ENCODE results near the gene NPPC.
"Not testable (repeated sequence)": the region's sequence is repeated elsewhere in the genome, so short reads cannot be mapped to it uniquely, and the experiment has no call there.

The NPPC gene

DNA sequence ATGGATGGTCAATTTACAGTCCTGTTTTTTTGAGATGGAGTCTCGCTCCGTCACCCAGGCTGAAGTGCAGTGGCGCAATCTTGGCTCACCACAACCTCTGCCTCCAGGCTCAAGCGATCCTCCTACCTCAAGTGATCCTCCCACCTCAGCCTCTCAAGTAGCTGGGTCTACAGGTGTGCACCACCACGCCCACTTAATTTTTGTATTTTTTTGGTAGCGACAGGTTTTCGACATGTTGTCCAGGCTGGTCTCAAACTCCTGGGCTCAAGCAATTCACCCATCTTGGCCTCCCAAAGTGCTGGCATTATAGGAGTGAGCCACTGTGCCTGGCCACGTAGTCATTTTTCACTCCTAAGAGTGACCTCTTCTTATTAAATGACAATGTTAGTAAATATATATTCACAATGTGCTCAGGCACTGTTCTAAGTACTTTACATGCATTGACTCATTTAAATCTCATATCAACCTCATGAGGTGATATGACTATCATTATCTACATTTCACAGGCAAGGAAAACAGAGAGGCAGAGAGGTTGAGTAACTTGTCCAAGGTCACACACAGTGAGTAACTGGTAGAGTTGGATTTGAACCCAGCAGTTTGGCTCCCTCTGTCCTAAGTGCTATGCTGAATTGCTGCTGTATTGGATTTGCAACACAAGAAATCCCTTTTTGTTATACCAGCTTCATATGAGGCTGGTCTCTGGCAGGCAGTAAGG lies 29.7 kb upstream of the NPPC start:
- Histone ChIP-seq H3K27ac (ENCODE audit: low read depth, low read length) (no peak overlapping the region), H3K4me3 (ENCODE audit: low read depth in 1 of 2, low read length in 2 of 2) (no peak overlapping the region), H3K9me3 (ENCODE audit: control insufficient read depth in 1 of 2, low read length in 2 of 2) (no peaks in the 10 kb centered on the region), H3K4me1 (ENCODE audit: control insufficient read depth in 1 of 2, insufficient read depth in 2 of 2, low read length in 2 of 2) (peaks cover 3% of the 10 kb centered on the region in 2 donors), H3K27me3 (ENCODE audit: control insufficient read depth in 1 of 2, insufficient read depth in 2 of 2, low read length in 2 of 2) (no peaks in the 10 kb centered on the region), H3K9ac (ENCODE audit: low read depth in 1 of 2, low read length in 2 of 2) (no peak overlapping the region), H3K36me3 (ENCODE audit: control insufficient read depth in 1 of 2, insufficient read depth in 2 of 2, low read length in 2 of 2) (no peaks in the 10 kb centered on the region)

DNA sequence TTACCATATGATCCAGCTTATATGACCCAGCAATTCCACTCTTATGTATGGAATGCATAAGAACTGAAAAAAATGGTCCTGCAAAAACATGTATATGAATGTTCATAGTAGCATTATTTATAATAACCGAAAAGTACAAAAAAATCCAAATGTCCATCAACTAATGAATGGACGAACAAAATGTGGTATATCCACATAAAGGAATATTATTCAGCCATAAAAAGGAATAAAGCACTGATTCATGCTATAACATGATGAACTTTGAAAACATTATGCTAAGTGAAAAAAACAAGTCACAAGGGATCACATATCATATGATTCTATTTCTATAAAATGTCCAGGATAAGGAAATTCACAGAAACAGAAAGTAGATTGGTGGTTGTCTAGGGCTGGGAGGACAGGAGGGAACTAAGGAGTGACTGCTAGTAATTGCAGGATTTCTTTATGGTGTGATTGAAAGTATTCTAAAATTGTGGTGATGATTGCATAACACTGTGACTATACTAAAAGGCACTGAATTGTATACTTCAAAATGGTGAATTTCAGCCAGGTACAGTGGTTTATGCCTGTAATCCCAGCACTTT lies 25.3 kb upstream of the NPPC start:
- no peaks in the 10 kb centered on the region for H3K4me1 ChIP-seq (ENCODE audit: control insufficient read depth in 1 of 2, insufficient read depth in 2 of 2, low read length in 2 of 2)
- H3K36me3 ChIP-seq (ENCODE audit: control insufficient read depth in 1 of 2, insufficient read depth in 2 of 2, low read length in 2 of 2), result no peaks in the 10 kb centered on the region
- H3K9ac ChIP-seq (ENCODE audit: low read depth in 1 of 2, low read length in 2 of 2), result no peak overlapping the region
- H3K27ac ChIP-seq (ENCODE audit: low read depth, low read length), result no peak overlapping the region
- no peak overlapping the region for H3K4me3 ChIP-seq (ENCODE audit: low read depth in 1 of 2, low read length in 2 of 2)
- no peaks in the 10 kb centered on the region for H3K9me3 ChIP-seq (ENCODE audit: control insufficient read depth in 1 of 2, low read length in 2 of 2)
- no peaks in the 10 kb centered on the region for H3K27me3 ChIP-seq (ENCODE audit: control insufficient read depth in 1 of 2, insufficient read depth in 2 of 2, low read length in 2 of 2)

DNA sequence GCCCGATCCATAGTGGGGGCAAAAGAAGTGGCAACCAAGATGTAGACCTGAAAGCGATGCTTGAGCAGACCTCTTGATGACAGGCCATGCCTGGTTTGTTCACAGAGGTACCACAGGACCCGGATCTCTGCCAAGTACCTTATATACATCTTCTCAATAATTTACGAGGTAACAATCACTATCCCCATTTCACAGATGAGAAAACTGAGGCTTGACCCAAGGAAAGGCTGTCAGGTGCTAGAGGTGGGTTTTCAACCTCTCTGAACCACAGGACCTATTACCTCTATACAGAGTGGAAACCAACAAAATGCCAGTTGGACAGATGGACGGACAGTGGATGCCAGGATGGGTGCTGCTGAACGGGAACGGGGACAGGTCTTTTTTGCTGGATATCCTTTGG lies 21.5 kb upstream of the NPPC start:
- H3K9me3 ChIP-seq (ENCODE audit: control insufficient read depth in 1 of 2, low read length in 2 of 2), result no peaks in the 10 kb centered on the region
- no peaks in the 10 kb centered on the region for H3K36me3 ChIP-seq (ENCODE audit: control insufficient read depth in 1 of 2, insufficient read depth in 2 of 2, low read length in 2 of 2)
- no peak overlapping the region for H3K27ac ChIP-seq (ENCODE audit: low read depth, low read length)

DNA sequence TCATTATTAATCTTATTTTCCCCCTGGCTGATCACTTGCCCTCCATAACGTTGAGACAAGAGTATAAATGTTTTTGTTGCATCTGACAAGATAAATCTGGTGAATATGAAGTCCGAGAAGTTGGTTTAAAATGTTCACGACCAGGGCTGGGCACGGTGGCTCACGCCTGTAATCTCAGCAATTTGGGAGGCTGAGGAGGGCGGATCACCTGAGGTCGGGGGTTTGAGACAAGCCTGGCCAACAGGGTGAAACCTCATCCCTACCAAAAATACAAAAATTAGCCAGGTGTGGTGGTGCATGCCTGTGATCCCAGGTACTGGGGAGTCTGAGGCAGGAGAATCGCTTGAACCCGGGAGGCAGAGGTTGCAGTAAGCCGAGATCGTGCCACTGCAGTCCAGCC lies 20.9 kb upstream of the NPPC start:
- H3K4me3 ChIP-seq (ENCODE audit: low read depth in 1 of 2, low read length in 2 of 2); H3K9ac ChIP-seq (ENCODE audit: low read depth in 1 of 2, low read length in 2 of 2); H3K9me3 ChIP-seq (ENCODE audit: control insufficient read depth in 1 of 2, low read length in 2 of 2); H3K27me3 ChIP-seq (ENCODE audit: control insufficient read depth in 1 of 2, insufficient read depth in 2 of 2, low read length in 2 of 2); H3K27ac ChIP-seq (ENCODE audit: low read depth, low read length); H3K36me3 ChIP-seq (ENCODE audit: control insufficient read depth in 1 of 2, insufficient read depth in 2 of 2, low read length in 2 of 2); H3K4me1 ChIP-seq (ENCODE audit: control insufficient read depth in 1 of 2, insufficient read depth in 2 of 2, low read length in 2 of 2): not testable (repeated sequence)

More for the DNA sequence above, 21.5 kb upstream of the NPPC start:
- H3K27me3 ChIP-seq (ENCODE audit: control insufficient read depth in 1 of 2, insufficient read depth in 2 of 2, low read length in 2 of 2), result no peaks in the 10 kb centered on the region
- H3K4me3 ChIP-seq (ENCODE audit: low read depth in 1 of 2, low read length in 2 of 2), result no peak overlapping the region
- no peak overlapping the region for H3K9ac ChIP-seq (ENCODE audit: low read depth in 1 of 2, low read length in 2 of 2)
- no peaks in the 10 kb centered on the region for H3K4me1 ChIP-seq (ENCODE audit: control insufficient read depth in 1 of 2, insufficient read depth in 2 of 2, low read length in 2 of 2)

DNA sequence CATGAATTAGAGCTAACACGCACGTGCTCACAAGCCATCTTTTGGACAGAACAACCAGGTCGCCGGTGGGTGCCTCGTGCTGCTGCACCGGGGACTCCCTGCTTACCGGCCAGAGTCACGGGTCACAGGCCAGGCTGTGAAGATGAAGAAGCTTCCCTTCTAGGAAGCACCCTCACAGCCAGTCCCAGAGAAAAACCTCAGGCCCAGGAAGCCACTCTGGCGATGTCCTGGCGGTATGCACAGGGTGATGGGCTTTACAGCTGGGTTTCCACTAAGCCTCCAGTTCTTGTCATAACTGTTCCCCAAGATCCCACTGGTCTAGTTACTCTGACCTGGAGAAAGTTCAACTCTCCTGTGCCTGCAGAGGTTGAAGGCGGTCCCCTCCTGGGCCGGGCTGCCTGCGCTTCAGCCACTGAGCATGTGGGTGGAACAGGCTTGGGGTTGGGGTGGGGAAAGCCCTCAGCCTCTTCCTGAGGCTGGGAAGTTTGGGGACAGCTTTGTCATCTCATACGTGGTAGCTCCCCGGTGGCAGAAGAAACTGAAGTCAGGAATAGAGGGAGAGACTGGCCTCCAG lies 20.1 kb upstream of the NPPC start:
- H3K9me3 ChIP-seq (ENCODE audit: control insufficient read depth in 1 of 2, low read length in 2 of 2), result no peaks in the 10 kb centered on the region
- H3K27ac ChIP-seq (ENCODE audit: low read depth, low read length), result no peak overlapping the region
- no peak overlapping the region for H3K9ac ChIP-seq (ENCODE audit: low read depth in 1 of 2, low read length in 2 of 2)
- H3K27me3 ChIP-seq (ENCODE audit: control insufficient read depth in 1 of 2, insufficient read depth in 2 of 2, low read length in 2 of 2), result no peaks in the 10 kb centered on the region
- no peaks in the 10 kb centered on the region for H3K4me1 ChIP-seq (ENCODE audit: control insufficient read depth in 1 of 2, insufficient read depth in 2 of 2, low read length in 2 of 2)
- H3K4me3 ChIP-seq (ENCODE audit: low read depth in 1 of 2, low read length in 2 of 2), result no peak overlapping the region
- no peaks in the 10 kb centered on the region for H3K36me3 ChIP-seq (ENCODE audit: control insufficient read depth in 1 of 2, insufficient read depth in 2 of 2, low read length in 2 of 2)

DNA sequence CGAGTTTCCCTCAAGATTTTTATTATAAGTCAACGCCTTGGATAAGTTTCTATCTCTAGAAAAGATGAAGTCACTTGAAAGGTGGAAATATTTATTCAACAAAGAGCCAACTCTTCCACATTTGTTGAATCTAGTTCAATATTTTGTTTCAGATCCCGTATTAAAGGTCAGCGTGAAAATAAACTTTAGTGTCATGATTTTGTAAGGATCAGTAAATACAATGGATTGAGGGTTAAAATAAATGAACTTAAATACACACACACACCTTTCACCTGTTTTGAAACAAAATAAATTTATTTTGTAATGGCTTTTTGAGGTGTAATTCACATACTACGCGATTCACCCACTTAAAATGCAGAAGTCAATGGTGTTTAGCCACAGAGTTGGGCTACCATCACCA lies 16.0 kb upstream of the NPPC start:
- Histone ChIP-seq H3K4me3 (ENCODE audit: low read depth in 1 of 2, low read length in 2 of 2) (no peak overlapping the region), H3K9me3 (ENCODE audit: control insufficient read depth in 1 of 2, low read length in 2 of 2) (no peaks in the 10 kb centered on the region), H3K27me3 (ENCODE audit: control insufficient read depth in 1 of 2, insufficient read depth in 2 of 2, low read length in 2 of 2) (no peaks in the 10 kb centered on the region), H3K4me1 (ENCODE audit: control insufficient read depth in 1 of 2, insufficient read depth in 2 of 2, low read length in 2 of 2) (no peaks in the 10 kb centered on the region), H3K9ac (ENCODE audit: low read depth in 1 of 2, low read length in 2 of 2) (no peak overlapping the region), H3K27ac (ENCODE audit: low read depth, low read length) (no peak overlapping the region), H3K36me3 (ENCODE audit: control insufficient read depth in 1 of 2, insufficient read depth in 2 of 2, low read length in 2 of 2) (no peaks in the 10 kb centered on the region)

DNA sequence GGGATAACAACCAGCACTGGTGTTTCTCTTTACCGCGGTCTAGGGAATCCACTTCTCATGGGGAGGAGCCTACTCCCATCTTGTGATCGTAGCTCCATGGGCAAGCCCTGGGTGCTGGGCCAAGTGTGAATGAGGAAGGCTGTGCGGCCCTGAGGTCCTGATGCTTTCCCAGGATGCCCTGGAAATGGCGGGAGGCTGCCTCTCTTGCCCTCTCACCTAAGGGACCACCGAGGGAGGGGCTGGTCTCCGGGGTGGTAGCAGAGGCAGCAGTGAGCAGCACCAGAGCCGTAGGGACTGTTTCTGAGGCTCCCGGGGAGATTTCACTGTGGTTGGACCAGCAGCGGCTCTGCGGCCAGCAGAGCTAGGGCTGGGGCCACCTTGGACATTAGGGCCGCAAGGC lies 15.5 kb upstream of the NPPC start:
- H3K27me3 ChIP-seq (ENCODE audit: control insufficient read depth in 1 of 2, insufficient read depth in 2 of 2, low read length in 2 of 2), result no peaks in the 10 kb centered on the region
- no peaks in the 10 kb centered on the region for H3K4me1 ChIP-seq (ENCODE audit: control insufficient read depth in 1 of 2, insufficient read depth in 2 of 2, low read length in 2 of 2)
- no peak overlapping the region for H3K27ac ChIP-seq (ENCODE audit: low read depth, low read length)
- H3K4me3 ChIP-seq (ENCODE audit: low read depth in 1 of 2, low read length in 2 of 2), result no peak overlapping the region
- no peaks in the 10 kb centered on the region for H3K36me3 ChIP-seq (ENCODE audit: control insufficient read depth in 1 of 2, insufficient read depth in 2 of 2, low read length in 2 of 2)
- no peaks in the 10 kb centered on the region for H3K9me3 ChIP-seq (ENCODE audit: control insufficient read depth in 1 of 2, low read length in 2 of 2)
- H3K9ac ChIP-seq (ENCODE audit: low read depth in 1 of 2, low read length in 2 of 2), result no peak overlapping the region

DNA sequence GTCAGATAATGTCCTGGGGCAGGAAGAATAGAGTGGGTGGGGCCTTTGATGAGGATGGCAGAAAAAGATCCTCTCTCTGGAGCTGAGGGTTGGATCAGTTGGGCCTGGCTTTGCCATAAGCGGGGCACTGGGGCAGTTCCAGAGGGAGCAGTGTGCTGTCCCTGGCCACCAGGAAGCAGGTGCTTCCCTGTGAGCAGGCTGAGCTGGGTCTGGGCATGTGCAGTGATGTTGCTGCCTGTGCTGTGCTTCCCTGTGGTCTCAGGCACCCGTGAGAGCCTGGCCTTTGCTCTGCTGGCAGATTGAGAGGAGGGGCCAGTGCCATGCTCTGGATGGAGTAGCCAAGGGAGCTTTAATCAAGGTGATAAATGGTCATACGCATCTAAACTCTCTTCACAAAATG lies 14.6 kb upstream of the NPPC start:
- no peaks in the 10 kb centered on the region for H3K4me1 ChIP-seq (ENCODE audit: control insufficient read depth in 1 of 2, insufficient read depth in 2 of 2, low read length in 2 of 2)
- no peak overlapping the region for H3K4me3 ChIP-seq (ENCODE audit: low read depth in 1 of 2, low read length in 2 of 2)
- H3K36me3 ChIP-seq (ENCODE audit: control insufficient read depth in 1 of 2, insufficient read depth in 2 of 2, low read length in 2 of 2), result no peaks in the 10 kb centered on the region
- H3K9me3 ChIP-seq (ENCODE audit: control insufficient read depth in 1 of 2, low read length in 2 of 2), result no peaks in the 10 kb centered on the region
- no peak overlapping the region for H3K9ac ChIP-seq (ENCODE audit: low read depth in 1 of 2, low read length in 2 of 2)
- H3K27ac ChIP-seq (ENCODE audit: low read depth, low read length), result no peak overlapping the region
- no peaks in the 10 kb centered on the region for H3K27me3 ChIP-seq (ENCODE audit: control insufficient read depth in 1 of 2, insufficient read depth in 2 of 2, low read length in 2 of 2)

DNA sequence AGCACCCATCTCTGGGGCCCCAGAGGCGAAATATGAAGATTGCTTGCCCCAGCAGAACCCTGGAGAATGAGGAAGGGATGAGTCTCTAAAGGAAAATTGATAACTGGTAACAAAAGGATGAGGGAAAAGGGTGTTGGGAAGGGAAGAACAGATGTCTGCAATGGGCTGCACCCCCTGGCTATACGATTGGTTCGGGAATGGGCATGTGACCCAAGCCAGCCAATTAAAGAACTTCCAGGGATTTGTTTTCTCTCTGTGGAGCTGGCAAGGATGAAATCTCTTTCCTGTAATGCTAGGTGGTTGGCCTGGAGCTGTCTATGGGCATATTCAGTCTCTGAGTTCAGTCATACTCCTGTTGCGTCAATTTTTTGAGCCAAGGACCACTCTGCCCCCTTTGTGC lies 12.8 kb upstream of the NPPC start:
- Histone ChIP-seq H3K36me3 (ENCODE audit: control insufficient read depth in 1 of 2, insufficient read depth in 2 of 2, low read length in 2 of 2) (no peaks in the 10 kb centered on the region), H3K27me3 (ENCODE audit: control insufficient read depth in 1 of 2, insufficient read depth in 2 of 2, low read length in 2 of 2) (no peaks in the 10 kb centered on the region), H3K4me1 (ENCODE audit: control insufficient read depth in 1 of 2, insufficient read depth in 2 of 2, low read length in 2 of 2) (no peaks in the 10 kb centered on the region), H3K4me3 (ENCODE audit: low read depth in 1 of 2, low read length in 2 of 2) (no peak overlapping the region), H3K27ac (ENCODE audit: low read depth, low read length) (no peak overlapping the region), H3K9me3 (ENCODE audit: control insufficient read depth in 1 of 2, low read length in 2 of 2) (no peaks in the 10 kb centered on the region), H3K9ac (ENCODE audit: low read depth in 1 of 2, low read length in 2 of 2) (no peak overlapping the region)

DNA sequence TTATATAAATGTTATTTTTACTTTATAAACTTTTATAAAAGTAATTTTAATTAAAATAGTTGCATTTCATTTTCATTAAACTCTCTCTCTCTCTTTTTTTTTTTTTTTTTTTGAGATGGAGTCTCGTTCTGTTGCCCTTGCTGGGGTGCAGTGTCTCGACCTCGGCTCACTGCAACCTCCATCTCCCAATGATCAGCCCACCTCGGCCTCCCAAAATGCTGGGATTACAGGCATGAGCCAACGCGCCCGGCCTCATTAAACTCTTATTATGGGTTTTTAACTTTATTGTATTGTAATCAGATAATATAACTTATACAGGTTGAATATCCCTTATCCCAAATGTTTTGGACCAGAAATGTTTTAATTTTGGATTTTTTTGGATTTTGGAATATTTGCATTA lies 10.9 kb upstream of the NPPC start:
- no peak overlapping the region for H3K27ac ChIP-seq (ENCODE audit: low read depth, low read length)
- no peaks in the 10 kb centered on the region for H3K4me1 ChIP-seq (ENCODE audit: control insufficient read depth in 1 of 2, insufficient read depth in 2 of 2, low read length in 2 of 2)
- H3K27me3 ChIP-seq (ENCODE audit: control insufficient read depth in 1 of 2, insufficient read depth in 2 of 2, low read length in 2 of 2), result no peaks in the 10 kb centered on the region
- no peaks in the 10 kb centered on the region for H3K36me3 ChIP-seq (ENCODE audit: control insufficient read depth in 1 of 2, insufficient read depth in 2 of 2, low read length in 2 of 2)
- no peaks in the 10 kb centered on the region for H3K9me3 ChIP-seq (ENCODE audit: control insufficient read depth in 1 of 2, low read length in 2 of 2)
- no peak overlapping the region for H3K4me3 ChIP-seq (ENCODE audit: low read depth in 1 of 2, low read length in 2 of 2)
- no peak overlapping the region for H3K9ac ChIP-seq (ENCODE audit: low read depth in 1 of 2, low read length in 2 of 2)

All from duodenal mucosa (tissue), 2 donors.